HG03378 (cell line): ENCODE data around the gene TAOK1.
"Not testable (repeated sequence)": the region's sequence is repeated elsewhere in the genome, so short reads cannot be mapped to it uniquely, and the experiment has no call there.

Experiments used
- ATAC-seq: cut with Tn5 transposase; IDR thresholded peaks from one replicate; pipeline ENCODE4 v1.9.1; 2021; ENCODE audit warnings: mild to moderate bottlenecking, moderate library complexity; ENCODE audit not compliant: unreplicated experiment

The TAOK1 gene

GRCh38 chr17:29389982-29390850 lies at the start of gene TAOK1:
Gene TAOK1, plus strand, starts transcription at chr17:29390363. Its CDS starts 61,186 bp downstream, at chr17:29451549.
- ATAC-seq = no peak

- no peak for ATAC-seq
Observed at GRCh38 chr17:29341726-29342125, 48.4 kb upstream of the TAOK1 start.

GRCh38 chr17:29342158-29342765 lies 47.9 kb upstream of the TAOK1 start:
- ATAC-seq = no peak

GRCh38 chr17:29344201-29344856 lies 45.8 kb upstream of the TAOK1 start:
- no peak for ATAC-seq

- ATAC-seq = no peak
Observed at GRCh38 chr17:29345066-29345465, 45.1 kb upstream of the TAOK1 start.

GRCh38 chr17:29345470-29345869 lies 44.7 kb upstream of the TAOK1 start:
- not testable (repeated sequence) for ATAC-seq

GRCh38 chr17:29346462-29346861 lies 43.7 kb upstream of the TAOK1 start:
- ATAC-seq = no peak

GRCh38 chr17:29347831-29348629 lies 42.1 kb upstream of the TAOK1 start:
- no peak for ATAC-seq

- no peak for ATAC-seq
Observed at GRCh38 chr17:29349409-29349808, 40.8 kb upstream of the TAOK1 start.

GRCh38 chr17:29352146-29352545 lies 38.0 kb upstream of the TAOK1 start:
- ATAC-seq = no peak

GRCh38 chr17:29357232-29357631 lies 32.9 kb upstream of the TAOK1 start:
- ATAC-seq = no peak

- no peak for ATAC-seq
Observed at GRCh38 chr17:29357821-29358232, 32.3 kb upstream of the TAOK1 start.

GRCh38 chr17:29358416-29358815 lies 31.7 kb upstream of the TAOK1 start:
- ATAC-seq = no peak

GRCh38 chr17:29359777-29360176 lies 30.4 kb upstream of the TAOK1 start:
- no peak for ATAC-seq

GRCh38 chr17:29363716-29364115 lies 26.4 kb upstream of the TAOK1 start:
- no peak for ATAC-seq

GRCh38 chr17:29364691-29365090 lies 25.5 kb upstream of the TAOK1 start:
- ATAC-seq = no peak

GRCh38 chr17:29368161-29368560 lies 22.0 kb upstream of the TAOK1 start:
- ATAC-seq = no peak

GRCh38 chr17:29368926-29369325 lies 21.2 kb upstream of the TAOK1 start:
- no peak for ATAC-seq

GRCh38 chr17:29369831-29370735 lies 20.1 kb upstream of the TAOK1 start:
- ATAC-seq = no peak
